GM21786 (cell line): ENCODE results near the gene ZC3HAV1.
"Not testable (repeated sequence)": the region's sequence is repeated elsewhere in the genome, so short reads cannot be mapped to it uniquely, and the experiment has no call there.

ENCODE experiments used
- ATAC-seq: cut with Tn5 transposase; IDR thresholded peaks from one replicate; pipeline ENCODE4 v1.9.1; 2021; ENCODE audit not compliant: unreplicated experiment

The ZC3HAV1 gene

GRCh38 chr7:139109188-139109982, at the start of gene ZC3HAV1:
ZC3HAV1 (minus strand) TSS chr7:139109720; CDS start chr7:139109331, 389 bp downstream.
- peak; percentile 68 for ATAC-seq

DNA sequence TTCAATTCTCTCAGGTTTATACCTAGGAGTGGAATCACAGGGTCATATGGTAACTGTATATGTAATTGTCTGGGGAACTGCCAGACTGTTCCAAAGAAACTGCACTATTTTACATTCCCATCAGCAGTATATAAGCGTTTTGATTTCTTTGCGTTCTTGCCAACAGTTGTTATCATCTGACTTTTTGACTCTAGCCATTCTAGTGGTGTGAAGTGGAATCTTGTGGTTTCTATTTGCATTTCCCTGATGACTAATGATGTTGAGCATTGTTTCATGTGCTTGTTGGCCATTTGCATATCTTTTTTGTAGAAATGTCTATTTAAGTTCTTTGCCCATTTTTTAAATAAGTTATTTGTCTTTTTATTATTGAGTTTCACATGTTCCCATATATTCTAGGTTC, 44.3 kb upstream of the ZC3HAV1 start:
- no peak for ATAC-seq

DNA sequence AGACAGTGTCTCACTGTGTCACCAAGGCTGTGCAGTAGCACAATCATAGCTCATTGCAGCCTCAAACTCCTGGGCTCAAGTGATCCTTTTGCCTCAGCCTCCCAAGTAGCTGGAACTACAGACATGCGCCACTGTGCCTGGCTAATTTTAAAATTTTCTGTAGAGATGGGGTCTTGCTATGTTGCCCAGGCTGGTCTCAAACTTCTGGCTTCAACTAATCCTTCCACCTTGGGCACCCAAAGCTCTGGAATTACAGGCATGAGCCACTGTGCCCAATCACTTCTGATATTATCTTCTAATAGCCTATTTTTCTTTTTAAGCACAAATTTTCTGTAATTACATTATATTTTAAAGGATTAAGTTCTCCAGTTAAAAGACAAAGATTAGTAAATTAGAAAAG, 42.6 kb upstream of the ZC3HAV1 start:
- ATAC-seq = no peak

DNA sequence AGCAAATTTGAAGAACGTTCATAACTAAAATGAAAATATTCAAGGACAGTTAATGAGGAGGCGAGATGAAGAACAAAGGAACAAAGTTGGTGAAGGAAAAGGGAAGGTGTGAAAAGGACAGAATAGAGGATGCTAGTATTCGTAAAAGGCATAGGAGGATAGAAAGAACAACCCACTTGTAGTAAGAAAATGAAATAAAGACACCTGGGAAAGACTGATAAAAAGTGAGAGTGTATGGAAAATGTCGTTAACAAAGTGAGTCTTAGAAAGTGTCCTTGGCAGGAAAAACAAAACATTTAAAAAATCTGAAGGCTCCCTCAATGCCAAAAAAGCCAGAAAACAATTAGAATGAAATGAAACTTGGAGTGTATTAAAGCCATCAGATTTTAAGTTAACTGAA, 29.6 kb upstream of the ZC3HAV1 start:
- ATAC-seq = no peak

- ATAC-seq = peak; percentile 97
These were observed 24.0 kb upstream of the ZC3HAV1 start for GRCh38 chr7:139133335-139134139.

DNA sequence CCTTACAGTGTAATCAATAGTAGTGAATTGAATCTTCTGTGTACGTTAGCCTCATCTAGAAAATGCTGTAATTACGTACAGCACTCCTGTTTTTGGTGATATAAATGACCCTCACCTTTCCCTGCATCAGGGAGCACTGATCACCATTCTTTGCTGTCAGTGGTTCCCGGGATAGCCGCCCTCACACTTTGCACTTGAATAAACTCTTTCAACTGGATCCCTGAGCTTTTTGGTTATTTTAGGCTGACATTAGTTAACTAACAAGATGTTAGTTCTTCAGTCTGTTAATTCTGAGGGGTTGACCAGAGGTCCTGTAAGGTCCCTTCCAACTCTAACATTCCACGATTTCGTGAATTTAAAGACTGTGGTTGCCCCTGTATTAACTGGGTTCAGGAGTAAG, 23.4 kb upstream of the ZC3HAV1 start:
- no peak for ATAC-seq

DNA sequence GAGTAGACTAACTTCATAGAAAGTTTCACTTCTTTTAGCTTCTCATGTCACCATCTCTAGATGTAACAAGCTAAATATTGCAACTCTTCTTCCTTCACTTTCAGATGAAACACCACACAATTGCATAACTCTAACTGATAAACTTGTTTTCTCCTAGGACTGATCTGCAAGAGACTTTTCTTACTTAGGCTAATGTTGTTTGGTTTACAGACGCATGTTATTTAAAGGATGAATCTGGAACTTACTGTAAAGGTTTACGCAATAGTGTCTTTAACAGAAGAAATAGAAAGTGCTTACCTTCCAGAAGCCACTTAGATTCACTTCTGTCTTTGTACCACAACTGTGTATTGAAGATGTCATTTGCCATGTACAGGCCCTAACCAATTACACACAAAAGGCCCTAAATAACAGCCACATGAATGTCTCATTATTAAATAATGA, 22.1 kb upstream of the ZC3HAV1 start:
- ATAC-seq = no peak

- not testable (repeated sequence) for ATAC-seq
These were observed 20.3 kb upstream of the ZC3HAV1 start for GRCh38 chr7:139129814-139130213.

DNA sequence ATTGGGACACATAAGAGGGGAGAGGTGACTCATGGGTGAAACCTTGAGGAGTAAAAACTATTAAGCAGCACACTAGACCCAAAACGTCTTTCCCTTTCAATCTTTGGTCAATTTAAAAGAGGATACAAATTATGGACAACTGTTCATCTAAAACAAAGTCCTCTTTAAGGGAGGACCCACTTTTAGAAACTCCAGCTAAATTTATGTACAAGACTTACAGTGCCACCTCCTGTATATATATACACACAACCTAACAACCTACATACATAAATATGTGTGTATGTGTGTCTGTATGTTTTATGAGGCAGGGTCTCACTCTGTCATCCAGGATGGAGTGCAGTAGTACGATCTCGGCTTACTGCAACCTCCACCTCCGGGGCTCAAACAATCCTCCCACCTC, 18.1 kb upstream of the ZC3HAV1 start:
- ATAC-seq = no peak

DNA sequence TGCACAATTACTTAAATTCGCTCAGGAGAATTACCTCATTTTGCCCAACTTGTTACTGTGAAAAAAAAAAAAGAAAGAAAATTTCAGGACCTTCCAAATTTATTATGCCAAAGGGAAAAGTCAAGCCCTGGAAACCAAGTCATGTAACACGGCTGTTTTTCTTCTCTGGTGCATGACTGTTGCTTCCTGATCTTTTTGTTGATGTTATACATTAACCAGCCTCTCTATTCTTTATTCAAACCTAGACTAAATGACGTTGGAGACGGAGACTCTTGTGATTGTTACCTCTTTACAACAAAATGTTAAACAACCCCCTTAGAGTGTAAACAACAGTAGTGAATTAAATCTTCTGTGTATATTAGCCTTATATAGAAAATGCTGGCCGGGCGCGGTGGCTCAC, 16.1 kb upstream of the ZC3HAV1 start:
- no peak for ATAC-seq

GRCh38 chr7:139124995-139125394, 15.5 kb upstream of the ZC3HAV1 start:
- ATAC-seq = not testable (repeated sequence)

GRCh38 chr7:139124084-139124914, 14.8 kb upstream of the ZC3HAV1 start:
- ATAC-seq = peak; percentile 69

DNA sequence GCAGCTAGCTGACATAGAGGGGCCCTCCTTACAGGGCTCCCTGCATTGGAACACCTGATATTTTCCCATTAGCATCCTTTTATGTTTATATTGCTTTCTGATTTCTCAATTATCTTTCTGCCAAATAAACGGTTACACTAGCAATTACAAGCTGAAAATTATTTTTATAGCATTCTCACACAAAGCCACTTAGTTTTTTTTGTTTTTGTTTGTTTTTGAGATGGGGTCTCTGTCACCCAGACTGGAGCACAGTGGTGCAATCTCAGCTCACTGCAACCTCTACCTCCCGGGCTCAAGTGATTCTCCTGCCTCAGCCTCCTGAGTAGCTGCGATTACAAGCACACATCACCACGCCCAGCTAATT, 9.9 kb upstream of the ZC3HAV1 start:
- ATAC-seq = no peak

DNA sequence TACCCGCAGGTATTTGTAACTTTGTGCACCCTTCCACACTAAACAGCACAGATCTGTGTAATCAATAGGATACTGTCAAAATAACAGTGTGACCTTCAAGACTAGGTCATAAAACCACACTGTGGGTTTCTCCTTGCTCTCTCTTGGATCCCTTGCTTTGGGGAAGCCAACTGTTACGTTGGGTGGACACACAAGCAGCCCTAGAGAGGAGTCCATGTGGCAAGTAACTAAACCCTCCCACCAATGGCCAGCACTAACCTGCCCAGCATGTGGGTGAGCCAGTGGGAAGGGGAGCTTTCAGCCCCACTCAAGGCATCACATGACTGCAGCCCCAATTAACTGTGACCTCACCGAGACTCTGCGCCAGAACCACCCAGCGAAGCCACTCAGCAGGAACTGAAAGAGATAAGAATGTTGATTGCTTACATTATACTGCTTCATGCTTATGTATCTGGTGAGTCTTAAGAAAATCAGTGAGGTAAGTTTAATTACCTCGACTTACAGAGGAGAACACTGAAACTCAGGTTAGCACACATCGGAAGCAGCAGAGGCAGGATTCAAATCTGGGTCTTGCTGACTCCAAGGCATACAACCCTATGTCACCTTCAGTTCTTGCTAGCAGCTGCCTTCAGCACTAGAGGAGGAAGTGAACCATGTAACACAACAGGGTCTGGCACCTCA, 9.4 kb upstream of the ZC3HAV1 start:
- ATAC-seq = peak; percentile 81

GRCh38 chr7:139118234-139118804, 8.8 kb upstream of the ZC3HAV1 start:
- peak; percentile 68 for ATAC-seq

- no peak for ATAC-seq
These were observed 8.2 kb upstream of the ZC3HAV1 start for GRCh38 chr7:139117599-139118233.

GRCh38 chr7:139116999-139117398, 7.5 kb upstream of the ZC3HAV1 start:
- no peak for ATAC-seq

GRCh38 chr7:139115104-139115503, 5.6 kb upstream of the ZC3HAV1 start:
- ATAC-seq = no peak

GRCh38 chr7:139114585-139114984, 5.1 kb upstream of the ZC3HAV1 start:
- ATAC-seq = no peak

DNA sequence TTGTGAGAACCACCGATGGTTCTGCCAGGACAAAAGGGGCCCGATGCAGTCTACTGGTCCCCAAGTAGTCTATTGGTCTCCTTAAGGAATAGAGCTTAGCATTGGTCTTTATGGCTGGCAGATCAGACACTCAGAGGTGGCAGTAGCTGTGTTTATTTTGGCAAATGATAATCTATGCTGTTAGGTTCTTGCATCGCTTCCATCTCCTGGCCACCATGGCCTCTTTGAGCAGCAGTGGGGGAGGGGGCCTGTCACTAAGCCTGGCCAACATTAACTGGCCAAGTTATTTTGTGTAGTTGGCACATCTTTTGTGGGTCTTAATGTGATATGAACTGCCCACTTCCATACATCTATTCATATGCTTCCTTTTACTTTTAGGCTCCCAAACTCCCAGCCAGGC, 4.5 kb upstream of the ZC3HAV1 start:
- ATAC-seq = no peak
